Measurements from ENCODE around the gene PRTN3.

GRCh38 chr19:815775-816499 is 24.9 kb upstream of the PRTN3 start:
- TF ChIP-seq CTCF (IDR thresholded peaks at IDR 0.05; ENCODE audit: poor library complexity) = no peak
- no peak for TF ChIP-seq EZH2 (IDR thresholded peaks at IDR 0.05; ENCODE audit: borderline replicate concordance)
- TF ChIP-seq EZH2phosphoT487 (IDR thresholded peaks at IDR 0.05; ENCODE audit: low read depth, severe bottlenecking, unreplicated experiment) = no peak

Data from hepatocyte (in vitro differentiated cells).